DND-41 (cell line): Measurements from ENCODE around the gene NEK10.
"Not testable (repeated sequence)": the region's sequence is repeated elsewhere in the genome, so short reads cannot be mapped to it uniquely, and the experiment has no call there.

Experiments
- ATAC-seq: fragments of 200-7000 bp; cut with Tn5 transposase; 3 replicates; pipeline ENCODE4 v1.9.1; 2021; ENCODE audit warnings: low read depth; ENCODE audit not compliant: insufficient read depth
- DNase-seq: peaks from one replicate; pipeline ENCODE4 v3.0.0-alpha.2; 2020
- H2AFZ ChIP-seq: 2 replicates; pipeline ENCODE4 v1.6.0; 2012; ENCODE audit warnings: low read depth, low read length
- H3K27ac ChIP-seq: 2 replicates; pipeline ENCODE4 v1.5.1; 2012; ENCODE audit warnings: low read length, inconsistent platforms
- H3K27me3 ChIP-seq: fragments of 200-600 bp; sonication (generic); 2 replicates; pipeline ENCODE4 v1.6.0; 2012; ENCODE audit warnings: low read length, mild to moderate bottlenecking, inconsistent platforms; ENCODE audit not compliant: insufficient read depth, poor library complexity
- H3K36me3 ChIP-seq: 2 replicates; pipeline ENCODE4 v1.5.1; 2012; ENCODE audit warnings: low read length, inconsistent platforms; ENCODE audit not compliant: insufficient read depth
- H3K4me1 ChIP-seq: 2 replicates; pipeline ENCODE4 v1.5.1; 2012; ENCODE audit warnings: mild to moderate bottlenecking, low read length; ENCODE audit not compliant: insufficient read depth
- H3K4me2 ChIP-seq: 2 replicates; pipeline ENCODE4 v1.6.0; 2012; ENCODE audit warnings: mild to moderate bottlenecking, moderate library complexity, low read length, inconsistent platforms; ENCODE audit not compliant: insufficient read depth
- H3K4me3 ChIP-seq, 2 experiments: fragments of 200-600 bp in 1 of 2; shearing (Covaris generic) in 1 of 2; 2 replicates each; pipeline ENCODE4 v1.5.1; 2012 to 2016; ENCODE audit warnings: inconsistent platforms in 2 of 2, low read length in 2 of 2, mild to moderate bottlenecking in 2 of 2, low read depth in 1 of 2, moderate library complexity in 1 of 2
- H3K79me2 ChIP-seq: 2 replicates; pipeline ENCODE4 v1.6.0; 2012; ENCODE audit warnings: low read length, inconsistent platforms; ENCODE audit not compliant: insufficient read depth
- H3K9ac ChIP-seq: 2 replicates; pipeline ENCODE4 v1.6.0; 2012; ENCODE audit warnings: low read depth, mild to moderate bottlenecking, inconsistent platforms, low read length, moderate library complexity
- H3K9me3 ChIP-seq: 2 replicates; pipeline ENCODE4 v1.5.1; 2012; ENCODE audit warnings: low read length, moderate library complexity, mild to moderate bottlenecking, inconsistent platforms; ENCODE audit not compliant: insufficient read depth, severe bottlenecking
- H4K20me1 ChIP-seq: 2 replicates; pipeline ENCODE4 v1.6.0; 2012; ENCODE audit warnings: low read length; ENCODE audit not compliant: insufficient read depth
- CTCF ChIP-seq: IDR thresholded peaks from 2 replicates; pipeline ENCODE4 v1.5.1; 2012; ENCODE audit warnings: borderline replicate concordance, low read length, moderate library complexity, mild to moderate bottlenecking; ENCODE audit not compliant: poor library complexity, severe bottlenecking; ENCODE audit errors: extremely low read depth
- EZH2 ChIP-seq: IDR thresholded peaks from 3 replicates; pipeline ENCODE4 v1.6.1; 2012; ENCODE audit warnings: borderline replicate concordance, low read depth, mild to moderate bottlenecking, moderate library complexity, low read length, inconsistent platforms; ENCODE audit not compliant: severe bottlenecking

NEK10 gene

GRCh38 chr3:27287052-27287451 is 82.1 kb downstream of the NEK10 start:
- no peaks in the 10 kb centered on the region for H3K27me3 ChIP-seq
- TF ChIP-seq CTCF = no peak
- TF ChIP-seq EZH2 = no peak
- no peak overlapping the region for H2AFZ ChIP-seq
- no peak for DNase-seq
- H3K27ac ChIP-seq = no peak overlapping the region
- no peaks in the 10 kb centered on the region for H3K79me2 ChIP-seq
- ATAC-seq = no peak
- H3K36me3 ChIP-seq = no peaks in the 10 kb centered on the region
- H3K4me1 ChIP-seq = no peaks in the 10 kb centered on the region
- no peak overlapping the region for H3K4me2 ChIP-seq
- H4K20me1 ChIP-seq = no peaks in the 10 kb centered on the region
- H3K9ac ChIP-seq = no peak overlapping the region
- H3K9me3 ChIP-seq = no peaks in the 10 kb centered on the region
- H3K4me3 ChIP-seq = no peak overlapping the region

- not testable (repeated sequence) for H3K27ac ChIP-seq, H3K9me3 ChIP-seq, H3K4me2 ChIP-seq, H3K4me1 ChIP-seq, H3K27me3 ChIP-seq, H3K9ac ChIP-seq, H3K79me2 ChIP-seq, DNase-seq, H4K20me1 ChIP-seq, ATAC-seq, H2AFZ ChIP-seq, H3K36me3 ChIP-seq, H3K4me3 ChIP-seq
These were observed 82.7 kb downstream of the NEK10 start for GRCh38 chr3:27286467-27286866.

- Histone ChIP-seq H3K9me3 (no peaks in the 10 kb centered on the region), H3K27me3 (no peaks in the 10 kb centered on the region), H3K27ac (no peak overlapping the region), H3K79me2 (no peaks in the 10 kb centered on the region), H3K9ac (no peak overlapping the region), H4K20me1 (no peaks in the 10 kb centered on the region), H3K4me3 (no peak overlapping the region), H2AFZ (no peak overlapping the region), H3K4me2 (no peak overlapping the region), H3K36me3 (no peaks in the 10 kb centered on the region), H3K4me1 (no peaks in the 10 kb centered on the region)
- TF ChIP-seq CTCF (no peak), EZH2 (no peak)
- ATAC-seq (no peak), DNase-seq (no peak)
These were observed 83.5 kb downstream of the NEK10 start for GRCh38 chr3:27285668-27286067.

- Histone ChIP-seq H3K79me2 (no peaks in the 10 kb centered on the region), H3K36me3 (no peaks in the 10 kb centered on the region), H3K9me3 (no peaks in the 10 kb centered on the region), H3K27ac (no peak overlapping the region), H3K27me3 (no peaks in the 10 kb centered on the region), H4K20me1 (no peaks in the 10 kb centered on the region), H2AFZ (no peak overlapping the region), H3K4me1 (no peaks in the 10 kb centered on the region), H3K4me3 (no peak overlapping the region; a peak in 1 of 4 replicates), H3K4me2 (no peak overlapping the region), H3K9ac (no peak overlapping the region)
- no peak for TF ChIP-seq EZH2
- no peak for TF ChIP-seq CTCF
- ATAC-seq (no peak), DNase-seq (no peak)
These were observed 87.5 kb downstream of the NEK10 start for GRCh38 chr3:27281671-27282150.
